ENCODE results near the gene RELT.

DNA sequence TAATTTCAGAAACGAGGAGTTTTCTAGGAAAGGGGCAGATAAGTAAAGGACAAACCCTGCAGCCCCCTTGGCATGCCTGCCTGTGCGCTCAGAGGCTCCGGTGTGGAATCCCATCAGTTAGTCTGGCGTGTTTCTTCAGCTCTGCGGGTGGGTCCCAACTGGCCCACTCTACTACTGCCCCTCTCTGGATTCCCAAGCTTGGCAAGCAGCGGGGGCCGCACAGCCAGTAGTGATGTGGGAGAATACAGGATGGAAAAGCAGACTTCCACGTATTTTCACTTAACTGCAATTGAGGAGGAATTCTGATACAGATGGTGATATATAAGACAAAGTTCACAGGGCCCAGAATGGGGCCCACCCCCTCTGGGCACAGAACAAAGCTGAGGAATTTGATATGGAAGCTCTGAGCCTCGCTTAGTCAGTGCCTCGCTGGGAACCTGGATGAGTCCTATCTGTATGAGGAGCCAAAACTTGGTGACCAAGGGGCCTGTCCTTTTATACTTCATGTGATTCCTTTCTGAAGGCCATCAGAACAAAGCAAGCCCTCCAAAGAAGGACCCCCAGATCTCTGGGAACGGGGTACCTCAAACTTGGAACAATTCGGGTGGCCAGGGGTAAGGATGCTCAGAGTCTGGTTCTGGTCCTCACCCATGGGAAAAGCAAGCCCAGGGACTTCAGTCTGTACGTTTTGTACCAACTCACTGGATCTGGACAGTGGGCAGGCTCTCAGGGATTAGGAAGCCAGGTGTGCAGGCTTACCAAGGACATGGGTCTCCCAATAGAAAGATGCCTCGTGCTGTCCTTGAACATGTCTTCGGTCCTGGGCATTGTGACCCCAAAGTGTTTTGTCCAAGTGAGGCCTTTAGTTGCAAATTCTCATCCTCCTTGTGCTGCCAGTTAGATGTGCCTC lies 26.0 kb downstream of the RELT start:
- TF ChIP-seq, protein P1, sequence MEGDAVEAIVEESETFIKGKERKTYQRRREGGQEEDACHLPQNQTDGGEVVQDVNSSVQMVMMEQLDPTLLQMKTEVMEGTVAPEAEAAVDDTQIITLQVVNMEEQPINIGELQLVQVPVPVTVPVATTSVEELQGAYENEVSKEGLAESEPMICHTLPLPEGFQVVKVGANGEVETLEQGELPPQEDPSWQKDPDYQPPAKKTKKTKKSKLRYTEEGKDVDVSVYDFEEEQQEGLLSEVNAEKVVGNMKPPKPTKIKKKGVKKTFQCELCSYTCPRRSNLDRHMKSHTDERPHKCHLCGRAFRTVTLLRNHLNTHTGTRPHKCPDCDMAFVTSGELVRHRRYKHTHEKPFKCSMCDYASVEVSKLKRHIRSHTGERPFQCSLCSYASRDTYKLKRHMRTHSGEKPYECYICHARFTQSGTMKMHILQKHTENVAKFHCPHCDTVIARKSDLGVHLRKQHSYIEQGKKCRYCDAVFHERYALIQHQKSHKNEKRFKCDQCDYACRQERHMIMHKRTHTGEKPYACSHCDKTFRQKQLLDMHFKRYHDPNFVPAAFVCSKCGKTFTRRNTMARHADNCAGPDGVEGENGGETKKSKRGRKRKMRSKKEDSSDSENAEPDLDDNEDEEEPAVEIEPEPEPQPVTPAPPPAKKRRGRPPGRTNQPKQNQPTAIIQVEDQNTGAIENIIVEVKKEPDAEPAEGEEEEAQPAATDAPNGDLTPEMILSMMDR (IDR thresholded peaks at IDR 0.05): no peak
- no peak for TF ChIP-seq POLR2A (IDR thresholded peaks at IDR 0.05)

Data from ovary (tissue), 3 donors.